ENCODE measurements around the gene ATAT1. TPM values are rescaled to one million over a fixed set of nuclear protein-coding genes. Genes with fewer than 3 reads are reported as not detected.

Gene ATAT1
- total and polyA plus RNA-seq, 8 donors: 3.0 to 11.6 (median 5.7) TPM; not detected in 1

DNA sequence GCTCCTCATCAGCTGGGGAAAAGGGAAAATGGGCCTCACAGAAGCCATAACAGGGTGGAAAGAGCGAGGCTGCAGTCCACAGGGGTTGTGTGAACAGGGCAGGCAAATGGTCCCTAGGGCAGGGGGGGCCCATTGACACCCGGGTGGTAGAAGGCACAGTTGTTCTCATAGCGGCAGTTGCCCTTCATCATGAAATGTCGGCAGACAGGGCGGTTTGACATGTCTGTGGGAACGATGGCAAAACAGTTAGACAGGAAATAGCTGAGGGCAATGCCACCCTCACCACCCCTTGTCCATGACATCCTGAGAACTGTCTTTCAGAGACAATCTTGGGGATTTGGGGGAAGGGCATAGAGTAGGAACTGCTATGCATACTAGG, 25.2 kb upstream of the ATAT1 start:
- intact Hi-C loops (cut with DNase I; ENCODE audit: low total_unique reads): no loop called here
- H3K36me3 ChIP-seq: peaks cover 54 to 75% (median 62%) of the 10 kb centered on the region in 4 donors
- H3K9me3 ChIP-seq: no peaks in the 10 kb centered on the region
- DNase-seq: no peak
- H3K4me3 ChIP-seq: no peak overlapping the region
- H3K27me3 ChIP-seq: no peaks in the 10 kb centered on the region
- TF ChIP-seq EP300 (IDR thresholded peaks at IDR 0.05): no peak
- TF ChIP-seq POLR2AphosphoS5 (IDR thresholded peaks at IDR 0.05): peak in 1 of 3 donors; percentile 8
- WGBS, 5 donors: 63 to 70% (median 69%) methylated on average over 6 of the region's 6 CpGs
- no peak overlapping the region for H3K27ac ChIP-seq
- H3K4me1 ChIP-seq: peaks cover 0 to 21% (median 0%) of the 10 kb centered on the region in 4 donors

DNA sequence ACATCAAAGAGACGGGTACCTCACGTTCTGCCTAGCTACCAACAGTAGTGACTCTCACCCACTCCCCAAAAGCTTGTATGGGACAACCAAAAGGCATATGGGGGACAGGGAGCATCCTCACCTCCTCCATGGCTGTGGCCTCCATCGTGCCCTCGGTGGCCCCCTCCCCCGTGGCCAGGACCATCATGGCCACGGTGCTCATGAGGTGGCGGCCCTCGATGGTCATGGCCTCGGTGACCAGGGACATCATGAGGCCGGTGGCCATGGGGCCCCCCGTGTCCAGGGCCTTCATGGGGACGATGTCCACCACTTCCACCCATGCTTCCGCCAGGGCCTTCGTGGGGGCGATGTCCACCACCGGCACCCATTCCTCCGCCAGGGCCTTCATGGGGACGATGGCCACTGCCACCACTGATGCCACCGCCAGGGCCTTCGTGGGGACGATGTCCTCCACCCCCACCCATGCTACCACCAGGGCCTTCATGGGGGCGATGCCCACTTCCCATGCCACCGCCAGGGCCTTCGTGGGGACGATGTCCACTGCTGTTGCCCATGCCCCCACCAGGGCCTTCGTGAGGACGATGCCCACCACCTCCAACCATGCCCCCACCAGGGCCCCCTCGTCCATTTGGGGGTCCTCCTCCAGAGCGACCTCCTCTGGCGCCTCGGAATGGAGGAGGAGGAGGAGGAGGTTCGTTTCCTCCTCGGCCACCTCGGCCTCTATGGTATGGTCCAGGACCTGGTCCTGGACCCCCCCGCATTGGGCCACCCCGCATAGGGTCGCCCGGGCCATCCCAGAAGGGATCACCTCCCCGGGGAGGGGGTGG, 24.6 kb upstream of the ATAT1 start:
- H3K4me3 ChIP-seq: no peak overlapping the region
- peaks cover 0 to 21% (median 0%) of the 10 kb centered on the region in 4 donors for H3K4me1 ChIP-seq
- intact Hi-C loops (cut with DNase I; ENCODE audit: low total_unique reads): no loop called here
- TF ChIP-seq POLR2AphosphoS5 (IDR thresholded peaks at IDR 0.05): peak in 2 of 3 donors; percentile 1 to 9
- TF ChIP-seq, protein P1, sequence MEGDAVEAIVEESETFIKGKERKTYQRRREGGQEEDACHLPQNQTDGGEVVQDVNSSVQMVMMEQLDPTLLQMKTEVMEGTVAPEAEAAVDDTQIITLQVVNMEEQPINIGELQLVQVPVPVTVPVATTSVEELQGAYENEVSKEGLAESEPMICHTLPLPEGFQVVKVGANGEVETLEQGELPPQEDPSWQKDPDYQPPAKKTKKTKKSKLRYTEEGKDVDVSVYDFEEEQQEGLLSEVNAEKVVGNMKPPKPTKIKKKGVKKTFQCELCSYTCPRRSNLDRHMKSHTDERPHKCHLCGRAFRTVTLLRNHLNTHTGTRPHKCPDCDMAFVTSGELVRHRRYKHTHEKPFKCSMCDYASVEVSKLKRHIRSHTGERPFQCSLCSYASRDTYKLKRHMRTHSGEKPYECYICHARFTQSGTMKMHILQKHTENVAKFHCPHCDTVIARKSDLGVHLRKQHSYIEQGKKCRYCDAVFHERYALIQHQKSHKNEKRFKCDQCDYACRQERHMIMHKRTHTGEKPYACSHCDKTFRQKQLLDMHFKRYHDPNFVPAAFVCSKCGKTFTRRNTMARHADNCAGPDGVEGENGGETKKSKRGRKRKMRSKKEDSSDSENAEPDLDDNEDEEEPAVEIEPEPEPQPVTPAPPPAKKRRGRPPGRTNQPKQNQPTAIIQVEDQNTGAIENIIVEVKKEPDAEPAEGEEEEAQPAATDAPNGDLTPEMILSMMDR (IDR thresholded peaks at IDR 0.05): no peak
- DNase-seq: no peak
- WGBS, 5 donors: 89 to 93% (median 89%) methylated on average over 28 to 39 of the region's 39 CpGs
- no peak overlapping the region for H3K27ac ChIP-seq
- H3K9me3 ChIP-seq: no peaks in the 10 kb centered on the region
- no peaks in the 10 kb centered on the region for H3K27me3 ChIP-seq
- peaks cover 60 to 76% (median 68%) of the 10 kb centered on the region in 4 donors for H3K36me3 ChIP-seq

DNA sequence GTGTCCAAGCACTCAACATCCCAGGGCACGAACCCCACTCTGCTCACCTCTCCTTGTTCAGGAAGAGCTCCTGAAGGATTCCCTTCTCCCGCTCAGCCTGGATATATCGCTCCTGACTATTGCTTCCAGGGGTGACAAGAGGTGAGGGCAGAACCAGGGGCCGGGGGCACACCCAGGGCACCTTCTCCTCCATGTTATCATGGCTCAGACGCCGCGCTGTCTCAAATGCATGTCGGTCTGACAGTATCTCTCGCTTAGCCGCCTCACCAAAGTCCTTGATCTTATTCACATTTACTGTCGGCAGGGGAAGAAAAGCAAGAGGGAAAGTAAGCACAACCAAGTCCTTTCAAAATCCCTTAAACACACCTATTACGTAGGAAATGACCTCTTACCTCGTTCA, 22.7 kb upstream of the ATAT1 start:
- TF ChIP-seq POLR2A (IDR thresholded peaks at IDR 0.05): no peak
- no peak for TF ChIP-seq EP300 (IDR thresholded peaks at IDR 0.05)
- no peak for TF ChIP-seq POLR2AphosphoS5 (IDR thresholded peaks at IDR 0.05)
- TF ChIP-seq, protein P1 (IDR thresholded peaks at IDR 0.05): no peak
- H3K4me1 ChIP-seq: peaks cover 0 to 22% (median 11%) of the 10 kb centered on the region in 4 donors
- peaks cover 78 to 92% (median 88%) of the 10 kb centered on the region in 4 donors for H3K36me3 ChIP-seq
- 91 to 96% (median 92%) methylated on average over 13 of the region's 13 CpGs for WGBS, 5 donors
- H3K27me3 ChIP-seq: no peaks in the 10 kb centered on the region
- no peaks in the 10 kb centered on the region for H3K9me3 ChIP-seq
- intact Hi-C loops (cut with DNase I; ENCODE audit: low total_unique reads): no loop called here
- DNase-seq: no peak
- H3K4me3 ChIP-seq: no peak overlapping the region
- no peak overlapping the region for H3K27ac ChIP-seq

DNA sequence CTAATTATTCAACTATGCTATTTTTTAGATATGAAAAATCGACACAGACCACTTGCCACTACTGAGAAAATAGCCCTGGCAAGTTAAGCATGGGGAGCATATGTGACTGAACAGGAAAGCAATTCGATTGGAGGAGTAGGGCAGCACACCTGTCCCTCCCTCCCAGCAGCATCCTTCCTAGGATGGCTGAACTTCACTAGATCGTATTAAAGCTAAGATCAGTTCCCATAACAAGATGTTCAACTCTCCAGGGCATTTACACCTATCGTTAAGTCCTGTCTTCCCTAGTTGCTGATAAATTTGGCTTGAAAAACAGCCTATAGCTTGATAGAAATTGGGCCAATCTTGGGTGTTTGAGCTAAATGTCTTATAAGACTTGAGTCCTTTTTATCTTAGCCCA, 16.6 kb upstream of the ATAT1 start:
- Histone ChIP-seq H3K4me3 (no peak overlapping the region), H3K27me3 (no peaks in the 10 kb centered on the region), H3K4me1 (peaks cover 38 to 75% (median 52%) of the 10 kb centered on the region in 4 donors), H3K9me3 (no peaks in the 10 kb centered on the region), H3K27ac (peak overlapping the region in 2 of 5 donors; percentile 18 to 95), H3K36me3 (peaks cover 44 to 56% (median 47%) of the 10 kb centered on the region in 4 donors)
- WGBS, 5 donors: 58 to 77% (median 66%) methylated on average over 4 of the region's 4 CpGs
- intact Hi-C loops (cut with DNase I; ENCODE audit: low total_unique reads): no loop called here
- TF ChIP-seq POLR2A (IDR thresholded peaks at IDR 0.05) (no peak), POLR2AphosphoS5 (IDR thresholded peaks at IDR 0.05) (no peak), EP300 (IDR thresholded peaks at IDR 0.05) (no peak)
- TF ChIP-seq, protein P1 (IDR thresholded peaks at IDR 0.05): no peak
- no peak for DNase-seq

Measured in stomach (tissue), 9 donors.